Occipital lobe (tissue), 2 donors: ENCODE results near the gene XPA. TPM values are rescaled to one million over a fixed set of nuclear protein-coding genes. Genes with fewer than 3 reads are reported as not detected.
"Not testable (repeated sequence)": the region's sequence is repeated elsewhere in the genome, so short reads cannot be mapped to it uniquely, and the experiment has no call there.

Experiments
- DNase-seq: peaks from one replicate; lab custom pipeline; 2025; lab: John Stamatoyannopoulos, UW
- total RNA-seq: library from RNA; depleted of rRNA; stranded (reverse); fragments of >200 nt; gene quantifications from one replicate; pipeline ENCODE4 v1.2.3, GENCODE V29; 2014

The XPA gene
- 20.9 TPM for total RNA-seq

DNA sequence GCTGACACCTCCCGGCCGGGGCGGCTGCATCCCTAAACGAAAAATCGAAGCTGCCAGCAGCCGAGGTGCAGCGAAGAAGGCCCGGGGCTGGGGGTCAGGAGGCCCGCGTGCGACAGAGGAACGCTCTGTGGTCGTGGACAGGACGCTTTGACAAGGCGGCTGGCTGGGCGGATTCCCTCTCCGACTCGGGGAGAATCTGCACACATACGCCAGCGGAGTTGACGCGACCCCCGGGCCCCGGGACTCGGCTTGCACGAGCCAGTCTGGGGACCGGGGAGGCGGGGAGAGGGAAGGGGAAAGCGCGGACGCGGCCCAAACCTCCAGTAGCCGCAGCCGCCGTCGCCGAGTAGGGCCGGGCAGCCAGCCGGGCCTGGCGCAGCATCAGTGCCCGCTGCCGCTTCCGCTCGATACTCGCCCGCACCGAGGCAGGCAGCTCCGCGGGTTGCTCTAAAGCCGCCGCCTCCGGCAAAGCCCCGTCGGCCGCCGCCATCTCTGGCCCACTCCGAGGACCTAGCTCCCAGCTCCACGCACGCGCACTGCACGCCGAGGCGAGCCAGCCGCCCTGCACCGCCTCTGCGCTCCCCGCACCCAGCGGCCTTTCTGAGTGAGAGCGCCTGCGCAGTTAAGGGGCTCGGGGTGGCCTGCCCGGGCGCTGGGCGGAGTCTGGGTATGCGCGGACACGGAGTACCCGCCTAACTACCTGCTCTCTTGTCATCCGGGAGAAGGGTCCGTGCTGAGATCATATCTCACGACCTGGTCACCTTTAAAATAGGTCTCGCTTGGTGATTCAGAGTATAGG is at the start of gene XPA:
Gene XPA, minus strand, starts transcription at position 538 of the 799 bp plus-strand sequence. Its CDS starts 48 bp downstream, at position 490.
- DNase-seq: peak; percentile 92

DNA sequence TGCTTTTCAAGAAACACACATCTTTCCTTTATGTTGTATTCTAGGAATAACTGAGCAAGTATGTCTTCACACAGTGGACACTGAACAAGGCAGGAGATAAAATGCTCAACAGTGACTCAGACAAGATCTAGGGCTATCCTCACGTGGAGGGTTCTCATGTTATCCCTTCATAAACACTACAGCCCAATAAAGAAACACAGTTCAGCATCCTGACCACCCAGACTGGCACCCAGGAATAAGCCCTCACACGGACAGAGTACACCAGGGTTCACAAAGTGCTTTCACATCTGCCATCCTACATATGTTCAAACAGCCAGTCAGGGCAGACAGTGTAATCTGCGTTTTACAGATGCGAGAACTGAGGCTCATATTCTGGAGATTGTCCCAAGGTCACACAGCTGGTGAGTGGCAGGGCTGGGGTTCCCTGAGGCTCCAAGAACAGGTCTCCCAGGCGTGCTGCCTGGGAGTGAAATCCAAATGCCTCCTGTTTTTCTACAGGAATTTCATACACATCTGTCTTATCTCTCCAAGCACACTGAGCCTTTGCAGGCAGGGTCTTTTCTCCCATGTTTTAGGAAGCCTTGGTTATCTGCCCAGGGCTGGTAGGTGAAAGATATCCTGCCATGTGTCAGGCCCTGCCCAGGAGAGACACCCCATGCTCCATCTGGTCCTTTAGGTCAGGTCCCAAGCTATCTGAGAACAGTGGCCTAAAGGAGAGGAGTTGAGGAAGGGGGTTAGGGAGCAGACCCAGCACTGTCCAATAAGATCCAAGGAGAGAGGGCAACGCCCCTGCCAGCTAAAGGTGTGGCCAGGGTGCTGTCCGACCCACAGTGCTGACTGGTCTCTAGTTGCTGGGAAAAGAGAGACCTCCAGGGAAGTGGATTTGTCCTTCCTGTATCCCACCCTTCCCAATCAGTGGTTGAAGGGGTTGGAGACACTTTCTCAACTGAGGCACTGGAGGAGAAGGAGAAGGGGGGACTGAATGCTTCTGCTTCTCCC is 47.9 kb upstream of the XPA start:
- DNase-seq: no peak

GRCh38 chr9:97744025-97744424 is 46.9 kb upstream of the XPA start:
- not testable (repeated sequence) for DNase-seq

DNA sequence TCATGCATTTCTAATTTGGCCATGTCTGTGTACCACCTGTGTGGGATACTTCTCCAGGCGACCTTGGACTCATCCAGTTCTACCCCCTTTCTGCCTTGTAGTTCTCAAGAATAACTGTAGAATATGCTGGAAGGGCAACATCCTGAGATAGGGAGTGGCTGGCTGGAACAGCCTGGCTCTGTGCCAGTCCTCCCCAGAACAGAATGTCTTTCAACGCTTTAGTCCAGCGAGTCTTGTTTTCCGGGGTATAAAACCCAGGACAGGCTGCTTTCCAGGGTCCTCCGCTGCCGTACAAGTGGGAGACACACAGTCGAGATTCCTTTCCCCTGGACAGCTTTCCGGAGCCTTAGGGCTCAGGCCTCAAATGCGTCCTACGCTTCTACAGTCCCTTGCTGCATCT is 45.4 kb upstream of the XPA start:
- no peak for DNase-seq

DNA sequence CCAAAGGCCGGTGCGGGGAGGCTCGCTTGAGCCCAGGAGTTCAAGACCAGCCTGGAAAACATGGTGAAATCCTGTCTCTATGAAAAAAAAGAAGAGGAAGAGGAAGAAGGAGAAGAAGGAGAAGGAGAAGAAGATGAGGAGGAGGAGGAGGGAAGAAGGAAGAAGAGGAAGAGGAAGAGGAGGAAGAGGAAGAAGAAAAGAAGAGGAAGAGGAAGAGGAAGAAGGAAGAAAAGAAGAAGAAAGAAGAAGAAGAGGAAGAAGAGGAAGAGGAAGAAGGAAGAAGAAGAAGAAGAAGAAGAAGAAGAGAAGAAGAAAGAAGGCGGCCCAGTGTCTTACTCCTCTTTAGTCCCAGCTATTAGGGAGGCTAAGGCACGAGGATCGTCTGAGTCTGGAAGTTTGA is 44.8 kb upstream of the XPA start:
- no peak for DNase-seq

- no peak for DNase-seq
Observed at GRCh38 chr9:97740848-97741821, 44.0 kb upstream of the XPA start.

DNA sequence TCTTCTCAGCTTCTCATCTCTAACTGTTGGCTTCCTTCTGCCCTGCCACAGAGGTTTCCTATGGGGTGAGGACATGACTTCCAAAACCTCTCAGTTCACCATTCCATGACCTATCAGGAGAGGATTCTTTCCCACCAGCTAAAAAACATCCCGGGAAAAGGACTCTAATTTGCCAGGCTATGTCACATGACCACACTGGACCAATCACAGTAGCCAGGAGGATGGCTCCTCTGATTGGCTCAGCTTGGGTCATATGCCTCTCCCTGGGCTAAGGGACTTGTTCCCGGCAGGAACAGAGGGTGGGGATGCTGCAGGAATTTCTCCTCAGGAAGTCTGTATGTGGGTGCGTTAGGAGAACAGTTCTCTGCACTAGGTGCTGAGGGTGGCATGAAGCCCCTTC is 40.3 kb upstream of the XPA start:
- DNase-seq: no peak

- no peak for DNase-seq
Observed at GRCh38 chr9:97735070-97735600, 38.0 kb upstream of the XPA start.

- DNase-seq: no peak
Observed at GRCh38 chr9:97726716-97727115, 29.6 kb upstream of the XPA start.

DNA sequence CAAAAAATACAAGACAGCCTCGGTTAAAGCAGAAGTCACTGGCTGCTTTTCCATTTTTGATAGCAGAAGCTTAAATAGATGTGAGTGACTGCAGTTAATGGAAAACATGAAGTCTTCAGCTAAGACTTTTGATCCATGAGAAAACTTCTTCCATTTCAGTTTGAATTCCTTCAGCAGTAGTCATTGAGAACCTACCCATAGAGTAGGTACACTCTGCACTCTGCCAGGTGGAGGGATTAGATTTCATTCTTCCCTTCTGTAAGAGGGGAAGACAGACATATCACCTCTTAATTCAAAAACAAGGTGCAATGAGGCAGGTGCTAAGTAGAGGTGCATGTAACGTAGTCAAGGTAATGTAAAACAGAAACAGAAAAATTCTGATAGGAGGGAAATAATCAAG is 26.7 kb upstream of the XPA start:
- no peak for DNase-seq

- no peak for DNase-seq
Observed at GRCh38 chr9:97722331-97722730, 25.2 kb upstream of the XPA start.

DNA sequence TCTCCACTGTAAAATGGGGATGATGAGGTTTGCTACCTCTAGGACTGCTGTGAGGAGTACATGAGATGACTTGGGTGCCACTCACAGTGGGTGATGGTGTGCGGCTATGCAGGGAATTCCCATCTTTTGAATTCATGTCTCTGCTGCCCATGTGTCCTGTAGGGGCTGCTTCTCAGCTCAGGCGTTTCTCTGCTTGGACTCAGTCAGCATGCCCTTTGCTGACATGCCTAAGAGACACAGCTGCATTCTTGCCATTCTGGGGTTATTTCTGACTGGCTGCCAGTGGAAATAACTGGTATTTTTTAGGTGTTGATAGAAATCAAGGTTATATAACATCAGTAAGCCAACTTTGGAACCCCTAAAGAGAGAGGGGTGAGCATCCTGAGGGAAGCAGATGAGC is 24.3 kb upstream of the XPA start:
- no peak for DNase-seq

DNA sequence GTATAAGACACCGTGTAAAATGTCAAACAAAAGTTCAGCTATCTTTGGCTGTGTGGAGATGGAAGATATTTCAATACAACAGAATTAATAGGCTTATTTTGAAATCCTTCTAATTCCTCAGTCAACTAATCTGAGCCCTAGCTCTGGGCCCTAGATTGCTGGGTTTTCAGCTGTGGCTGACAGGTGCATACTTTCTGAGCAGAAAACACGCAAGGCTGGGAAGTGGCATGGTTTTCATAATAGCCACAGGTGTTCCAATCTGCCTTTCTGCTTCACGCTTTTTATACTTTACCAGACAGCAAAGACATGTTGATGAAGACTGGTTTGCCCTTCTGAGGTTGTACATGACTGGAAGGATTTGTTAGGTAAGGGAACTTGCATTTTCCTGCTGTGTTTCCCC is 20.7 kb upstream of the XPA start:
- no peak for DNase-seq

- no peak for DNase-seq
Observed at GRCh38 chr9:97714435-97714834, 17.3 kb upstream of the XPA start.

- DNase-seq: no peak
Observed at GRCh38 chr9:97711223-97711626, 14.1 kb upstream of the XPA start.

GRCh38 chr9:97710356-97711222 is 13.4 kb upstream of the XPA start:
- peak; percentile 9 for DNase-seq

DNA sequence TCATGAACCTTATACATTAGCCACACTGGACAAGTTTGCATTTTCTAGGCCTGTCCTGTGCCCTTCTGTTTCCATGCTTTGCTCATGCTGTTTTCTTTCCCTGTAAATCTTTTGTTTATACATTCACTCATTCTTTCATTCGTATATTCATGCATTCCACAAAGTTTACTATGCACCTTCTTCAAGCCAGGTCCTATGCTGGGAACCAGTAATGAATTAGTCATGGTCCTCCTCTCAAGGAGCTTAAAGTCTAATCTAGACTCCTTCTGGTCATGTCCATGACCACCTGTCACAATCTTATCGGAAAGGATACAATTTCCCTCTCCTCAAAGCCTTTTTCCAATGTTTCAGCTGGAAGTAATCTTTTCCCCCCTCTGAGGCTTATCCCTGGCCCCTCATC is 9.1 kb upstream of the XPA start:
- DNase-seq: no peak

- DNase-seq: no peak
Observed at GRCh38 chr9:97705354-97705950, 8.3 kb upstream of the XPA start.

DNA sequence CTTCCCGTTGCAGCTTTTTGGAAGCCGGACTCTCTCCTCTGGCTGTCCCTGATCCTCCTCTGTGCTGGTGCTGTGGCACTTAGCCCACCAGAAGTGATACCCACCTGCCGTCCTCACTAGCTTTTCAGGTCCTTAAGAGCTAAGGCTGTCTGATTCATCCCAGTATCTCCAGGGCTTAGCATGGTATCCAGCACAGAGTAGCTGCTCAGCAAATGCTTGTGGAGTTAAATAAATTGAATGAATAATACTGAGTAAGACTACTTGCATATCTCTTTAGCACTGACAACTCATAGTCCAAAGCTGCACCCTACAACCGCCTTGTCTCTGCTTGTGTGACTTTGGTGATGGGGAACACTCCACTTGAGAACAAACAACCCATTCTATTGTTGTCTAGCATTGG is 7.7 kb upstream of the XPA start:
- no peak for DNase-seq

- DNase-seq: no peak
Observed at GRCh38 chr9:97704345-97704677, 7.2 kb upstream of the XPA start.
